GM06990 (cell line): ENCODE results near the gene MPND.
A peak's percentile ranks its signal among the peaks of the same experiment; 100 is the strongest.

Source experiments
- DNase-seq: peaks from one replicate; pipeline ENCODE4 v3.0.0-alpha.2; 2011; ENCODE audit not compliant: insufficient read length; ENCODE audit errors: extremely low read depth
- H3K27me3 ChIP-seq: replicated peaks from 2 replicates; pipeline ENCODE4 v1.6.0; 2011; ENCODE audit warnings: low read length; ENCODE audit not compliant: control insufficient read depth, insufficient read depth
- H3K36me3 ChIP-seq: 2 replicates; pipeline ENCODE4 v1.5.1; 2011; ENCODE audit warnings: low read length; ENCODE audit not compliant: control insufficient read depth, insufficient read depth
- H3K4me3 ChIP-seq: replicated peaks from 2 replicates; pipeline ENCODE4 v1.5.1; 2011; ENCODE audit warnings: low read depth, mild to moderate bottlenecking, control low read depth, low read length
- TF ChIP-seq, protein P1 (sequence below): IDR thresholded peaks from 2 replicates; pipeline ENCODE4 v1.5.1; 2011; ENCODE audit warnings: low read length, control low read depth, mild to moderate bottlenecking, inconsistent platforms; ENCODE audit not compliant: insufficient read depth, poor library complexity, severe bottlenecking

MPND gene

GRCh38 chr19:4391701-4392483 is 48.5 kb downstream of the MPND start:
- DNase-seq, result no peak
- TF ChIP-seq, protein P1, sequence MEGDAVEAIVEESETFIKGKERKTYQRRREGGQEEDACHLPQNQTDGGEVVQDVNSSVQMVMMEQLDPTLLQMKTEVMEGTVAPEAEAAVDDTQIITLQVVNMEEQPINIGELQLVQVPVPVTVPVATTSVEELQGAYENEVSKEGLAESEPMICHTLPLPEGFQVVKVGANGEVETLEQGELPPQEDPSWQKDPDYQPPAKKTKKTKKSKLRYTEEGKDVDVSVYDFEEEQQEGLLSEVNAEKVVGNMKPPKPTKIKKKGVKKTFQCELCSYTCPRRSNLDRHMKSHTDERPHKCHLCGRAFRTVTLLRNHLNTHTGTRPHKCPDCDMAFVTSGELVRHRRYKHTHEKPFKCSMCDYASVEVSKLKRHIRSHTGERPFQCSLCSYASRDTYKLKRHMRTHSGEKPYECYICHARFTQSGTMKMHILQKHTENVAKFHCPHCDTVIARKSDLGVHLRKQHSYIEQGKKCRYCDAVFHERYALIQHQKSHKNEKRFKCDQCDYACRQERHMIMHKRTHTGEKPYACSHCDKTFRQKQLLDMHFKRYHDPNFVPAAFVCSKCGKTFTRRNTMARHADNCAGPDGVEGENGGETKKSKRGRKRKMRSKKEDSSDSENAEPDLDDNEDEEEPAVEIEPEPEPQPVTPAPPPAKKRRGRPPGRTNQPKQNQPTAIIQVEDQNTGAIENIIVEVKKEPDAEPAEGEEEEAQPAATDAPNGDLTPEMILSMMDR, result no peak
- H3K27me3 ChIP-seq, result no peaks in the 10 kb centered on the region
- H3K4me3 ChIP-seq, result no peak overlapping the region
- peaks cover 19% of the 10 kb centered on the region for H3K36me3 ChIP-seq

GRCh38 chr19:4393947-4394590 is 50.7 kb downstream of the MPND start:
- Histone ChIP-seq H3K27me3 (no peaks in the 10 kb centered on the region), H3K36me3 (peaks cover 13% of the 10 kb centered on the region), H3K4me3 (no peak overlapping the region)
- TF ChIP-seq, protein P1, result no peak
- no peak for DNase-seq

GRCh38 chr19:4396949-4397783 is 53.8 kb downstream of the MPND start:
- Histone ChIP-seq H3K36me3 (peaks cover 4% of the 10 kb centered on the region), H3K4me3 (no peak overlapping the region), H3K27me3 (no peaks in the 10 kb centered on the region)
- DNase-seq, result no peak
- TF ChIP-seq, protein P1, result no peak

DNA sequence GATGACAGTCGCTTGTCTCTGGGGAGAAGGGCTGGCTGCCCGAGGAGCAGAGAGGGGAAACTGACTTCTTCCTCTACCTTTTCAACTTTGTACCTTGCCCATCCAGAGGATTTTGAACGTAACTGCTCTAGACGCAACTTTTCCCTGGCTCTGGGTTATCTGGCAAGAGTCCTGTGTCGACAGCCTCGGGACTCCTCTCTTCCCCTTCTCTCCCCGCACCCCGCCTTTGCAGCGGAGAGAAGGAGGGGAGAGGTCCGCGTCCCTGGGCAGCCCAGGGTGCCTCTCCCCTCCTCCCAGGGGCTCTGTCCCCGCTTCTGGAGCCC is 56.4 kb downstream of the MPND start:
- Histone ChIP-seq H3K36me3 (peaks cover 2% of the 10 kb centered on the region), H3K27me3 (no peaks in the 10 kb centered on the region), H3K4me3 (peak overlapping the region; percentile 92)
- no peak for DNase-seq
- TF ChIP-seq, protein P1, result no peak

GRCh38 chr19:4400135-4400936 is 57.0 kb downstream of the MPND start, which contains the start of gene SH3GL1:
SH3GL1 (minus strand) TSS chr19:4400547; CDS start chr19:4400368, 179 bp downstream.
- TF ChIP-seq, protein P1, result peak; percentile 95

More at GRCh38 chr19:4400135-4400936, 57.0 kb downstream of the MPND start, which contains the start of gene SH3GL1:
- Histone ChIP-seq H3K27me3 (no peaks in the 10 kb centered on the region), H3K4me3 (peak within 1 kb of the TSS; percentile 92), H3K36me3 (peaks cover 1% of the 10 kb centered on the region; the same call in 1 of the 2 replicates)
- peak; percentile 91 for DNase-seq
